Hepatocyte (in vitro differentiated cells): Measurements from ENCODE around the gene CNTNAP2. TPM values are rescaled to one million over a fixed set of nuclear protein-coding genes. Genes with fewer than 3 reads are reported as not detected.

ENCODE experiments used
- DNase-seq: peaks from one replicate; pipeline ENCODE4 v3.0.0-alpha.2; 2016; ENCODE audit warnings: low spot score
- H2AFZ ChIP-seq: fragments of 200-600 bp; sonication (generic); 2 replicates; pipeline ENCODE4 v1.6.0; 2016; ENCODE audit warnings: antibody characterized with exemption, mild to moderate bottlenecking
- H3K27ac ChIP-seq: fragments of 200-600 bp; sonication (generic); 2 replicates; pipeline ENCODE4 v1.5.1; 2016; ENCODE audit warnings: mild to moderate bottlenecking
- H3K27me3 ChIP-seq: fragments of 200-600 bp; sonication (generic); 2 replicates; pipeline ENCODE4 v1.6.1; 2016
- H3K36me3 ChIP-seq: fragments of 200-600 bp; sonication (generic); replicated peaks from 2 replicates; pipeline ENCODE4 v1.5.1; 2016; ENCODE audit warnings: low read depth; ENCODE audit not compliant: insufficient read depth
- H3K4me1 ChIP-seq: fragments of 200-600 bp; sonication (generic); 2 replicates; pipeline ENCODE4 v1.5.1; 2016; ENCODE audit warnings: mild to moderate bottlenecking, moderate library complexity; ENCODE audit not compliant: insufficient read depth
- H3K4me2 ChIP-seq: fragments of 200-600 bp; sonication (generic); 2 replicates; pipeline ENCODE4 v1.6.0; 2016
- H3K4me3 ChIP-seq: fragments of 200-600 bp; sonication (generic); 2 replicates; pipeline ENCODE4 v1.5.1; 2016; ENCODE audit warnings: mild to moderate bottlenecking
- H3K79me2 ChIP-seq: fragments of 200-600 bp; sonication (generic); 2 replicates; pipeline ENCODE4 v1.6.0; 2017; ENCODE audit warnings: mild to moderate bottlenecking
- H3K9me2 ChIP-seq: fragments of 200-600 bp; sonication (generic); replicated peaks from 2 replicates; pipeline ENCODE4 v1.6.0; 2017; ENCODE audit warnings: mild to moderate bottlenecking; ENCODE audit not compliant: insufficient read depth
- H3K9me3 ChIP-seq: fragments of 200-600 bp; sonication (generic); 2 replicates; pipeline ENCODE4 v1.5.1; 2016; ENCODE audit warnings: low read depth, mild to moderate bottlenecking
- H4K20me1 ChIP-seq: fragments of 200-600 bp; sonication (generic); 2 replicates; pipeline ENCODE4 v1.6.0; 2016; ENCODE audit warnings: mild to moderate bottlenecking; ENCODE audit not compliant: insufficient read depth, poor library complexity, severe bottlenecking
- EZH2 ChIP-seq: fragments of 200-600 bp; sonication (generic); IDR thresholded peaks from 2 replicates; pipeline ENCODE4 v1.6.1; 2016; ENCODE audit warnings: antibody characterized with exemption, mild to moderate bottlenecking, borderline replicate concordance
- EZH2phosphoT487 ChIP-seq: fragments of 200-600 bp; sonication (generic); IDR thresholded peaks from one replicate; pipeline ENCODE4 v1.6.1; 2018; ENCODE audit warnings: antibody characterized with exemption, mild to moderate bottlenecking, low read depth, moderate library complexity; ENCODE audit not compliant: unreplicated experiment, severe bottlenecking
- WGBS: methylation state at CpG from one replicate; pipeline ENCODE4 v1.1.6; 2016; ENCODE audit warnings: low lambda C conversion rate; ENCODE audit errors: missing lambda C conversion rate; 5-methylcytosine and 5-hydroxymethylcytosine counted together
- polyA plus RNA-seq: library from polyadenylated mRNA; unstranded; fragments of >200 nt; fragmentation: Nextera tagmentation; extraction: Ambion mirVana; gene quantifications from 2 replicates; pipeline ENCODE4 v1.2.1, GENCODE V29; 2016
- total RNA-seq: library from RNA; depleted of rRNA; stranded (reverse); fragments of >200 nt; gene quantifications from 2 replicates; pipeline ENCODE4 v1.2.3, GENCODE V29; 2014
- TF ChIP-seq, protein P1 (sequence below): fragments of 200-600 bp; sonication (generic); IDR thresholded peaks from 2 replicates; pipeline ENCODE4 v1.5.1; 2016; ENCODE audit warnings: antibody characterized with exemption, mild to moderate bottlenecking; ENCODE audit not compliant: poor library complexity

CNTNAP2 gene
- total RNA-seq (14.6 and 14.7 TPM in 2 replicates), polyA plus RNA-seq (7.4 and 7.5 TPM in 2 replicates)

DNA sequence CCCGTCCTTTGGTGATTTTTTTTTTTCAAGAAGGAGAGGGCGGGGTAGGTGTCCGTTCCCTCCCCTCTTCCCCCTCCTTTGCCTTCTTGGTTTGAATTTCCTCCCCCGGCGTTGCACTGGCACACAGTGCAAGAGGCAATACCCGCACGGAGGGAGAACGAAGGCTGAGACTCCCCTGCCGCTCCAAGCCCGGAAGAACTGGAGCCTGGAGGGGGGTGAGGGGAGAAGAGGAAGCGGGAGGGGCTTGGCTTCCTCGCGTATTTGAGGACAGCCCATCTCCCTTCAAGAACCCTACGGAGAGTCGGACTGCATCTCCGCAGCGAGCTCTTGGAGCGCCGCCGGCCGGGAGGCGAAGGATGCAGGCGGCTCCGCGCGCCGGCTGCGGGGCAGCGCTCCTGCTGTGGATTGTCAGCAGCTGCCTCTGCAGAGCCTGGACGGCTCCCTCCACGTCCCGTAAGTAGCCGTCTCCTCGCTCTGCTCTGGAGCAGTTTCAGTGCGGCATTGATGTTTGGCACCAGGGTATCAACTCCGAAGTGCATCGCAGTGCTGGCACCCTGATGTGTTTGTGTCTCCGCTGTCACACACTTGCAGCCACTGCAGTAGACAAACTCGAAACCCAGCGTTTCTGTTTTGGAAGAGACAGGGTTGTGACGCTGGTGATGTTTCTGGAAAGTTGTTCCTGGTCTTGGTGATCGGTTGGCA is at the start of gene CNTNAP2:
Gene CNTNAP2 (plus strand): TSS at position 281 of the 702 bp plus-strand sequence. CDS start 76 bp downstream, at position 357.
- Histone ChIP-seq H4K20me1 (no peaks in the 10 kb centered on the region), H2AFZ (peak within 1 kb of the TSS; percentile 41), H3K4me1 (peaks cover 4% of the 10 kb centered on the region), H3K79me2 (no peaks in the 10 kb centered on the region), H3K9me3 (no peaks in the 10 kb centered on the region), H3K36me3 (no peaks in the 10 kb centered on the region), H3K27ac (no peak within 1 kb of the TSS), H3K4me2 (peak within 1 kb of the TSS; percentile 87), H3K4me3 (peak within 1 kb of the TSS; percentile 56), H3K9me2 (no peaks in the 10 kb centered on the region), H3K27me3 (peaks cover 31% of the 10 kb centered on the region)
- TF ChIP-seq EZH2phosphoT487 (no peak), EZH2 (peak; percentile 49)
- TF ChIP-seq, protein P1, sequence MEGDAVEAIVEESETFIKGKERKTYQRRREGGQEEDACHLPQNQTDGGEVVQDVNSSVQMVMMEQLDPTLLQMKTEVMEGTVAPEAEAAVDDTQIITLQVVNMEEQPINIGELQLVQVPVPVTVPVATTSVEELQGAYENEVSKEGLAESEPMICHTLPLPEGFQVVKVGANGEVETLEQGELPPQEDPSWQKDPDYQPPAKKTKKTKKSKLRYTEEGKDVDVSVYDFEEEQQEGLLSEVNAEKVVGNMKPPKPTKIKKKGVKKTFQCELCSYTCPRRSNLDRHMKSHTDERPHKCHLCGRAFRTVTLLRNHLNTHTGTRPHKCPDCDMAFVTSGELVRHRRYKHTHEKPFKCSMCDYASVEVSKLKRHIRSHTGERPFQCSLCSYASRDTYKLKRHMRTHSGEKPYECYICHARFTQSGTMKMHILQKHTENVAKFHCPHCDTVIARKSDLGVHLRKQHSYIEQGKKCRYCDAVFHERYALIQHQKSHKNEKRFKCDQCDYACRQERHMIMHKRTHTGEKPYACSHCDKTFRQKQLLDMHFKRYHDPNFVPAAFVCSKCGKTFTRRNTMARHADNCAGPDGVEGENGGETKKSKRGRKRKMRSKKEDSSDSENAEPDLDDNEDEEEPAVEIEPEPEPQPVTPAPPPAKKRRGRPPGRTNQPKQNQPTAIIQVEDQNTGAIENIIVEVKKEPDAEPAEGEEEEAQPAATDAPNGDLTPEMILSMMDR = no peak
- peak; percentile 52 for DNase-seq
- WGBS = 3% methylated on average over 37 of the region's 42 CpGs

DNA sequence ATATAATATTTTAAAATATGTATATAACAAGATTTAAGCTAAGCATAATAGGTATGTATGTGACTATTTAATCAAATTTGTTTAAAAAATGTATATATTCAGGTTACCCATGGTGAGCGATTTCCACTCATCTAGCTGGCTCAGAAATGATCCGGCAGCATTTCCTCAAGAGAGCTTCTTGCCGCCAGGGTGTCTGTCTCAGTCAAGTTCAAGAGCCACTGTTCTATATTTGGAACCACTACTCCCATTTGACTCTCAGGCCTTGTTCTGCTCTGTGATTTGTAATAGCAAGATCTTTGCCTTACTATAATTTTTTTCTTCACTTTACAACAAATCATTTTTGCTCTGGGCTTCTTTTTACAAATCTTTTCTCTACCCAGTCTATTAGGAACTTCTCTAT is 48.7 kb upstream of the CNTNAP2 start:
- H3K36me3 ChIP-seq = no peaks in the 10 kb centered on the region
- DNase-seq = no peak
- no peaks in the 10 kb centered on the region for H3K4me1 ChIP-seq
- H3K27me3 ChIP-seq = no peaks in the 10 kb centered on the region
- no peak overlapping the region for H2AFZ ChIP-seq
- no peak overlapping the region for H3K27ac ChIP-seq
- no peaks in the 10 kb centered on the region for H4K20me1 ChIP-seq
- H3K9me2 ChIP-seq = no peaks in the 10 kb centered on the region
- 85% methylated on average over 3 of the region's 3 CpGs for WGBS
- no peaks in the 10 kb centered on the region for H3K79me2 ChIP-seq
- no peak overlapping the region for H3K4me2 ChIP-seq
- no peaks in the 10 kb centered on the region for H3K9me3 ChIP-seq
- H3K4me3 ChIP-seq = no peak overlapping the region
- TF ChIP-seq EZH2phosphoT487 = no peak
- TF ChIP-seq EZH2 = no peak
- TF ChIP-seq, protein P1 = no peak

DNA sequence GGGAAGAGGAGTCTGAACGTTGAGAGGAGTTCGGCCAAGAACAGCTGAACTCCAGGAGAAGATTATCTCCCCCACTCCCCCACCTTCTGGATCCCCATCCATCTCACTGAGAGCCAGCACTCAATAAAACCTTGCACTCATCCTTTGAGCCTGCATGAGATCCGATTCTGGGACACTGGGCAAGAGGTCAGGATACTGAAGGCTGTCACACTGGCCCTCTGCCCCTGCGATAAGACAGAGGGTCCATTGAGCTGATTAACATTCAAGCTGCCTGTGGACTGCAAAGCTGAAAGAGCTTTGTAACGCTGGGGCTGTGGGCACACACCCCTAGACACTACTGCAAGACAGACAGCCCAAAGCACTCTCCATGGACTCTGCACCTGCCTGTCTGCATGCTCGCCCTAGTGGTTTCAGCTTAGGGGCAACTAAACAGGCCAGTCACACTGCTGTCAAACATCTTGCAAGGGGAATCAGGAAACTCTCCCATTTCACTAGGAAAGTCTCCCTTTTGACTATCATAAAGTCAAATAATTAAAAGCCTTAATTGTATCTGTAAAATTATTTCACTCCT is 42.3 kb upstream of the CNTNAP2 start:
- Histone ChIP-seq H3K4me1 (no peaks in the 10 kb centered on the region), H3K36me3 (no peaks in the 10 kb centered on the region), H3K4me2 (no peak overlapping the region), H4K20me1 (no peaks in the 10 kb centered on the region), H3K79me2 (no peaks in the 10 kb centered on the region), H3K27ac (no peak overlapping the region), H3K9me2 (no peaks in the 10 kb centered on the region), H3K4me3 (no peak overlapping the region), H3K27me3 (no peaks in the 10 kb centered on the region), H3K9me3 (no peaks in the 10 kb centered on the region), H2AFZ (no peak overlapping the region)
- WGBS = 69% methylated on average over 5 of the region's 6 CpGs
- TF ChIP-seq, protein P1 = no peak
- TF ChIP-seq EZH2 = no peak
- no peak for TF ChIP-seq EZH2phosphoT487
- DNase-seq = no peak
